Endothelial cell of umbilical vein (primary cell): ENCODE data around the gene ADORA2B. TPM values are rescaled to one million over a fixed set of nuclear protein-coding genes. Genes with fewer than 3 reads are reported as not detected.

ENCODE experiments used
- BruUV-seq: library from RNA; stranded (reverse); fragments of 400-500 nt; replicated peaks from 2 replicates; lab custom pipeline; 2021; lab: Mats Ljungman, UMichigan
- CTCF ChIA-PET: fragments of 300-600, 350-600 bp; sonication (Branson Sonifier 250); formaldehyde crosslinking; loops from one replicate; lab custom pipeline; 2021; ENCODE audit warnings: antibody characterized with exemption, inconsistent platforms; lab: Charles Lee
- POLR2A ChIA-PET: fragments of 300-600, 350-600 bp; sonication (Branson Sonifier 250); formaldehyde crosslinking; loops from one replicate; lab custom pipeline; 2021; ENCODE audit warnings: antibody characterized with exemption, inconsistent platforms; lab: Charles Lee
- DNase-seq: peaks from one replicate; pipeline ENCODE4 v3.0.0-alpha.2; 2011; ENCODE audit warnings: low read depth, low spot score
- FAIRE-seq: peaks from 2 replicates; lab custom pipeline; 2011; peaks lifted over from hg19 to GRCh38; lab: Jason Lieb, UNC
- H2AFZ ChIP-seq: 2 replicates; pipeline ENCODE4 v1.6.0; 2012; ENCODE audit warnings: low read depth, low read length, control low read depth, inconsistent platforms
- H3K27ac ChIP-seq: 2 replicates; pipeline ENCODE4 v1.5.1; 2011; ENCODE audit warnings: low read depth, mild to moderate bottlenecking, control low read depth, low read length, moderate library complexity; ENCODE audit not compliant: insufficient read depth
- H3K27me3 ChIP-seq, 2 experiments: 2 replicates each; pipeline versions ENCODE4 v1.6.0 to v1.6.1; 2011; ENCODE audit warnings: low read length in 2 of 2, mixed read lengths in 1 of 2; ENCODE audit not compliant: control insufficient read depth in 2 of 2, insufficient read depth in 2 of 2
- H3K36me3 ChIP-seq, 2 experiments: 2 replicates in 1 of 2; 3 replicates in 1 of 2; pipeline ENCODE4 v1.5.1; 2011; ENCODE audit warnings: low read length in 2 of 2, mild to moderate bottlenecking in 1 of 2, moderate library complexity in 1 of 2; ENCODE audit not compliant: control insufficient read depth in 2 of 2, insufficient read depth in 2 of 2; ENCODE audit errors: extremely low read depth in 1 of 2
- H3K4me1 ChIP-seq: 3 replicates; pipeline ENCODE4 v1.5.1; 2011; ENCODE audit warnings: mild to moderate bottlenecking, low read length; ENCODE audit not compliant: control insufficient read depth, insufficient read depth; ENCODE audit errors: extremely low read depth
- H3K4me2 ChIP-seq: 2 replicates; pipeline ENCODE4 v1.6.1; 2011; ENCODE audit warnings: low read length, control low read depth, mixed read lengths; ENCODE audit not compliant: insufficient read depth
- H3K4me3 ChIP-seq, 3 experiments: fragments of 200-600 bp in 1 of 3; sonication (generic), shearing (Covaris generic) in 1 of 3; replicated peaks in 1 of 3; 2 replicates each; pipeline ENCODE4 v1.5.1; 2011 to 2016; ENCODE audit warnings: control low read depth in 3 of 3, low read length in 3 of 3, mild to moderate bottlenecking in 2 of 3, inconsistent platforms in 1 of 3, low read depth in 1 of 3, moderate library complexity in 1 of 3; ENCODE audit not compliant: insufficient read depth in 1 of 3
- H3K79me2 ChIP-seq: 2 replicates; pipeline ENCODE4 v1.6.0; 2012; ENCODE audit warnings: low read length, inconsistent platforms; ENCODE audit not compliant: control insufficient read depth, insufficient read depth
- H3K9ac ChIP-seq: replicated peaks from 2 replicates; pipeline ENCODE3; 2011; ENCODE audit warnings: low read length, control low read depth; ENCODE audit not compliant: insufficient read depth; ENCODE audit errors: extremely low read depth
- H3K9me1 ChIP-seq: replicated peaks from 3 replicates; pipeline ENCODE4 v1.6.0; 2011; ENCODE audit warnings: mild to moderate bottlenecking, low read length; ENCODE audit not compliant: control insufficient read depth, insufficient read depth; ENCODE audit errors: extremely low read depth
- H3K9me3 ChIP-seq: replicated peaks from 2 replicates; pipeline ENCODE4 v1.5.1; 2012; ENCODE audit warnings: low read length, inconsistent platforms; ENCODE audit not compliant: control insufficient read depth, insufficient read depth
- H4K20me1 ChIP-seq: replicated peaks from 2 replicates; pipeline ENCODE3; 2011; ENCODE audit warnings: mild to moderate bottlenecking, low read length; ENCODE audit not compliant: control insufficient read depth, insufficient read depth; ENCODE audit errors: extremely low read depth
- EZH2 ChIP-seq: IDR thresholded peaks from 2 replicates; pipeline ENCODE4 v1.6.1; 2012; ENCODE audit warnings: borderline replicate concordance, low read depth, mild to moderate bottlenecking, moderate library complexity, low read length, inconsistent platforms; ENCODE audit not compliant: severe bottlenecking
- FOS ChIP-seq: IDR thresholded peaks from 2 replicates; pipeline ENCODE4 v1.6.1; 2011; ENCODE audit warnings: mild to moderate bottlenecking, low read length, moderate library complexity, borderline replicate concordance; ENCODE audit not compliant: insufficient read depth
- GATA2 ChIP-seq: IDR thresholded peaks from 2 replicates; pipeline ENCODE4 v1.7.0; 2011; ENCODE audit warnings: low read depth, mild to moderate bottlenecking, moderate library complexity, mixed read lengths, low read length; ENCODE audit not compliant: insufficient read length, insufficient read depth
- JUN ChIP-seq: IDR thresholded peaks from 2 replicates; pipeline ENCODE4 v1.6.1; 2011; ENCODE audit warnings: borderline replicate concordance, low read depth; ENCODE audit not compliant: insufficient read length, insufficient read depth
- MYC ChIP-seq: IDR thresholded peaks from one replicate; pipeline ENCODE4 v1.6.1; 2011; ENCODE audit warnings: mild to moderate bottlenecking, low read depth, low read length
- POLR2A ChIP-seq: IDR thresholded peaks from 2 replicates; pipeline ENCODE4 v1.6.1; 2012; ENCODE audit warnings: low read depth, mild to moderate bottlenecking, control low read depth, low read length
- POLR2AphosphoS5 ChIP-seq: IDR thresholded peaks from 2 replicates; pipeline ENCODE4 v1.6.1; 2012; ENCODE audit warnings: low read depth, mild to moderate bottlenecking, control low read depth, low read length, moderate library complexity; ENCODE audit not compliant: insufficient read depth
- dilution Hi-C: fragments of 300-500 bp; cut with MboI; formaldehyde crosslinking; loops from one replicate; pipeline ENCODE4 v1.15.0; 2019; ENCODE audit warnings: low sequenced_read_pairs; ENCODE audit not compliant: extremely low pct_ligation_motif_present
- intact Hi-C: fragments of 100-400 bp; cut with micrococcal nuclease; formaldehyde crosslinking; loops from one replicate; pipeline ENCODE4 v1.10.0; 2022
- polyA plus RNA-seq, 4 experiments: library from polyadenylated mRNA; depleted of rRNA in 3 of 4; stranded (reverse) in 3 of 4; unstranded in 1 of 4; fragments of >200 nt; gene quantifications; 2 replicates each; pipeline versions ENCODE4 v1.2.1 to v1.2.3, GENCODE V29; 2011 to 2012; ENCODE audit warnings: missing spikeins in 1 of 4
- total RNA-seq: library from RNA; stranded (reverse); gene quantifications from 2 replicates; pipeline ENCODE4 v1.2.3, GENCODE V29; 2021
- TF ChIP-seq, protein P1 (sequence below): IDR thresholded peaks from 2 replicates; pipeline ENCODE4 v1.6.1; 2011; ENCODE audit not compliant: insufficient read depth, insufficient read length
- TF ChIP-seq, protein P2 (sequence below), 2 donors: IDR thresholded peaks; 1 replicate in 1 of 2; 2 replicates in 1 of 2; pipeline ENCODE4 v1.5.1; 2011; ENCODE audit warnings: low read length in 2 of 2, mild to moderate bottlenecking in 2 of 2, moderate library complexity in 2 of 2, control low read depth in 1 of 2, inconsistent platforms in 1 of 2, low read depth in 1 of 2; ENCODE audit not compliant: insufficient read depth in 1 of 2; ENCODE audit errors: extremely low read depth in 1 of 2

The ADORA2B gene
- total and polyA plus RNA-seq, 2 donors (not counting 3 experiments of a cell fraction or from before 2014, with no cell fraction given), result 8.8 to 9.8 TPM

DNA sequence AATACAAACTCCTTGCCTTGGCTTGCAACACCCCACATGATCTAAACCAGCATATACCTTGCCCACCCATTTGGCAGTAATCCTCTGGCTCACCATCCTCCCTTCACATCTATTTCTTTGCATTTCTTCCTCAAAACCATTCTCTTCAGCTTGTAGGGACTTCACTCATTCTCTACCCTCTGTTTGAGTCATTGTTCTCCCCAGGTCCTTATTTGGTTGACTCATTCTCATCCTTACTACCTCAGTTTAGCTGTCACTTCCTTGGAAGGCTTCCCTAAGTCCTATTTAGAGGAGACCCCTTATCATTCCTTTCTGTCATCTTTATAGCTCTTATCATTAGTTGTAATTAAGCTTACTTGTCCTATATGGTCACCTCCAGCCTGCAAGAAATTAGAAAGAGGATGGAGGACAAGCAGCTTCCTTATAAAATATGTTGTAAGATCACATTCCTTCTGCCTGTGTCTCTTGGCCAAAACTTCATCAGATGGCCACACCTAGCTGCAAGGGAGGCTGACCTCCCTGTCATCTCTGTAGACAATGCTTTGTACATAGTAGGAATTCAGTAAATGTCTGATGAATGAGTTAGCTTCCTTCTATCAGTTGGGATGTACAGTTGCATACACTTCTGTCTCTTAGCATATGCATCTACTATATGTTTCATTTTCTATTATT lies 56.4 kb downstream of the ADORA2B start:
- H3K4me3 ChIP-seq, result peak overlapping the region in 2 of 3 experiments; percentile 50 to 82
- peaks cover 37% of the 10 kb centered on the region for H3K79me2 ChIP-seq
- H3K9me3 ChIP-seq, result no peaks in the 10 kb centered on the region
- dilution Hi-C loops, result no loop called here
- no peaks in the 10 kb centered on the region for H3K9me1 ChIP-seq
- intact Hi-C loops, result no loop called here
- CTCF ChIA-PET, result interaction anchor here (1.0 to 3.9 kb wide), 4 partner anchors 12 to 56 kb away, joined by 3 to 19 read pairs (median 4); partner anchors contain the start of gene ADORA2B
- no peak overlapping the region for H3K27ac ChIP-seq
- peak overlapping the region; percentile 99 for H3K4me2 ChIP-seq
- H3K9ac ChIP-seq, result no peak overlapping the region
- H3K4me1 ChIP-seq, result peaks cover 20% of the 10 kb centered on the region
- DNase-seq (no peak), FAIRE-seq (no peak)
- no peaks in the 10 kb centered on the region for H4K20me1 ChIP-seq
- peaks cover 15 to 25% of the 10 kb centered on the region in 2 experiments for H3K36me3 ChIP-seq
- POLR2A ChIA-PET, result interaction anchor here (1.8 kb wide), 1 partner anchor 12 kb away, joined by 5 read pairs; no protein-coding TSS in a partner anchor
- no peak overlapping the region for H2AFZ ChIP-seq
- BruUV-seq, result no TSS peak
- no peaks in the 10 kb centered on the region for H3K27me3 ChIP-seq
- TF ChIP-seq, protein P1, sequence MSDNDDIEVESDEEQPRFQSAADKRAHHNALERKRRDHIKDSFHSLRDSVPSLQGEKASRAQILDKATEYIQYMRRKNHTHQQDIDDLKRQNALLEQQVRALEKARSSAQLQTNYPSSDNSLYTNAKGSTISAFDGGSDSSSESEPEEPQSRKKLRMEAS, result no peak

DNA sequence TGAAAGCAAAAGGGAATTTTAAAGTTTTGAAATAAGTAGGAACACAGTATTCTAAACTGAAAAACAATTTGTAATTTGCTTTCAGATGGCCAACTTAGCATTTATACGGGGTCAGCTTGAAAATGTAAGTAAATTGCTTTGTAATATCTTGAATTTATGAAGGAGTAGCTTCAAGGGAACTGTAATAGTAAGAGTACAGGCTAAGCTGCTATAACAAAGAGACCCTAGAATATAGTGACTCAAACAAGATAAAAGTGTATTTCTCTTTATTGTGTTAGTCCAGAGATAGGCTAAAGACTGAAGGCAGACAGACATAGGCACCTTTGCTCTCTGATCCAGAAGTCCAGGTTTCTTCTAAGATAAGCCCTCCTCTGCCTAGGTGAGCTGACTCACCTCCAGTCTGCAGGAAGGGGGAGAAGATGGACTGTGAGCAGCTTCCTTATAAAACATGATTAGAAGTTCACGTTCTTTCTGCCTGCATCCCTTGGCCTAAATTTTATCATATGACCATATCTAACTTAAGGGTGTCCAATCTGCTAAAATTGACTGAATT lies 57.9 kb downstream of the ADORA2B start:
- H3K36me3 ChIP-seq, result peaks cover 16 to 28% of the 10 kb centered on the region in 2 experiments
- intact Hi-C loops (no loop called here), dilution Hi-C loops (no loop called here)
- no peaks in the 10 kb centered on the region for H3K27me3 ChIP-seq
- POLR2A ChIA-PET, result interaction anchor here (1.8 kb wide), 1 partner anchor 11 kb away, joined by 5 read pairs; no protein-coding TSS in a partner anchor
- no peak overlapping the region for H3K4me3 ChIP-seq
- H2AFZ ChIP-seq, result no peak overlapping the region
- no peaks in the 10 kb centered on the region for H4K20me1 ChIP-seq
- H3K27ac ChIP-seq, result no peak overlapping the region
- FAIRE-seq, result no peak
- TF ChIP-seq POLR2AphosphoS5 (no peak), EZH2 (no peak), JUN (no peak), MYC (no peak), POLR2A (no peak), GATA2 (no peak), FOS (no peak)
- TF ChIP-seq, protein P2, sequence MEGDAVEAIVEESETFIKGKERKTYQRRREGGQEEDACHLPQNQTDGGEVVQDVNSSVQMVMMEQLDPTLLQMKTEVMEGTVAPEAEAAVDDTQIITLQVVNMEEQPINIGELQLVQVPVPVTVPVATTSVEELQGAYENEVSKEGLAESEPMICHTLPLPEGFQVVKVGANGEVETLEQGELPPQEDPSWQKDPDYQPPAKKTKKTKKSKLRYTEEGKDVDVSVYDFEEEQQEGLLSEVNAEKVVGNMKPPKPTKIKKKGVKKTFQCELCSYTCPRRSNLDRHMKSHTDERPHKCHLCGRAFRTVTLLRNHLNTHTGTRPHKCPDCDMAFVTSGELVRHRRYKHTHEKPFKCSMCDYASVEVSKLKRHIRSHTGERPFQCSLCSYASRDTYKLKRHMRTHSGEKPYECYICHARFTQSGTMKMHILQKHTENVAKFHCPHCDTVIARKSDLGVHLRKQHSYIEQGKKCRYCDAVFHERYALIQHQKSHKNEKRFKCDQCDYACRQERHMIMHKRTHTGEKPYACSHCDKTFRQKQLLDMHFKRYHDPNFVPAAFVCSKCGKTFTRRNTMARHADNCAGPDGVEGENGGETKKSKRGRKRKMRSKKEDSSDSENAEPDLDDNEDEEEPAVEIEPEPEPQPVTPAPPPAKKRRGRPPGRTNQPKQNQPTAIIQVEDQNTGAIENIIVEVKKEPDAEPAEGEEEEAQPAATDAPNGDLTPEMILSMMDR (IDR thresholded peaks at IDR 0.05; ENCODE audit: extremely low read depth in 1 of 2, insufficient read depth in 1 of 2, low read depth in 1 of 2, low read length in 2 of 2), result no peak
- TF ChIP-seq, protein P1, result no peak
- no TSS peak for BruUV-seq
- no peaks in the 10 kb centered on the region for H3K9me1 ChIP-seq
- H3K9ac ChIP-seq, result no peak overlapping the region
- no peaks in the 10 kb centered on the region for H3K9me3 ChIP-seq
- H3K4me1 ChIP-seq, result peaks cover 23% of the 10 kb centered on the region
- CTCF ChIA-PET, result no interaction called here
- H3K79me2 ChIP-seq, result peaks cover 41% of the 10 kb centered on the region
- no peak for DNase-seq
- H3K4me2 ChIP-seq, result no peak overlapping the region
